ENCODE measurements around the gene MFN2. TPM values are rescaled to one million over a fixed set of nuclear protein-coding genes. Genes with fewer than 3 reads are reported as not detected.
A peak's percentile ranks its signal among the peaks of the same experiment; 100 is the strongest.

Gene MFN2
- total and polyA plus RNA-seq, 2 experiments from 2014 or later: 48.0 to 57.9 TPM

- no peaks in the 10 kb centered on the region for H3K4me1 ChIP-seq (ENCODE audit: insufficient read depth)
- H3F3A ChIP-seq (ENCODE audit: insufficient read depth): no peaks in the 10 kb centered on the region
- DNase-seq: peak; percentile 47
- no peak overlapping the region for H3K9ac ChIP-seq
- no peak overlapping the region for H2AFZ ChIP-seq
- H3K79me2 ChIP-seq (ENCODE audit: insufficient read depth): no peaks in the 10 kb centered on the region
- no peak overlapping the region for H3K27ac ChIP-seq
- no peaks in the 10 kb centered on the region for H3K36me3 ChIP-seq (ENCODE audit: low read depth)
- no peaks in the 10 kb centered on the region for H3K9me2 ChIP-seq (ENCODE audit: insufficient read depth)
- 0 out of 2 replicates have a peak, but pooled peaks cover 11% of the 10 kb centered on the region for H3K27me3 ChIP-seq (replicated peaks; ENCODE audit: insufficient read depth)
- in situ Hi-C loops (cut with MboI): no loop called here
- TF ChIP-seq EZH2phosphoT487 (IDR thresholded peaks at IDR 0.05; ENCODE audit: insufficient read depth, low read depth): no peak
- no peak for TF ChIP-seq EZH2 (IDR thresholded peaks at IDR 0.05; ENCODE audit: insufficient read depth, poor library complexity, severe bottlenecking)
- no peaks in the 10 kb centered on the region for H4K20me1 ChIP-seq (ENCODE audit: insufficient read depth)
- H3K4me2 ChIP-seq (ENCODE audit: unreplicated experiment): no peak overlapping the region
- H3K9me3 ChIP-seq (ENCODE audit: low read depth): no peaks in the 10 kb centered on the region
- H3K4me3 ChIP-seq: no peak overlapping the region
Observed at GRCh38 chr1:12057382-12057781, 77.1 kb downstream of the MFN2 start.

GRCh38 chr1:12057940-12058687, 77.9 kb downstream of the MFN2 start:
- in situ Hi-C loops (cut with MboI): no loop called here
- Histone ChIP-seq H3K4me1 (ENCODE audit: insufficient read depth) (peaks cover 2% of the 10 kb centered on the region; the same call in 1 of the 2 replicates), H3K4me3 (no peak overlapping the region), H3K9ac (no peak overlapping the region), H3K27ac (no peak overlapping the region), H3K9me2 (ENCODE audit: insufficient read depth) (no peaks in the 10 kb centered on the region), H3F3A (ENCODE audit: insufficient read depth) (no peaks in the 10 kb centered on the region), H3K27me3 (replicated peaks; ENCODE audit: insufficient read depth) (peaks cover 15% of the 10 kb centered on the region), H2AFZ (no peak overlapping the region), H4K20me1 (ENCODE audit: insufficient read depth) (no peaks in the 10 kb centered on the region), H3K9me3 (ENCODE audit: low read depth) (no peaks in the 10 kb centered on the region), H3K4me2 (ENCODE audit: unreplicated experiment) (no peak overlapping the region), H3K36me3 (ENCODE audit: low read depth) (no peaks in the 10 kb centered on the region), H3K79me2 (ENCODE audit: insufficient read depth) (no peaks in the 10 kb centered on the region)
- 83 to 89% methylated on average over 4 of the region's 4 CpGs for WGBS, 2 experiments (ENCODE audit: low coverage in 1 of 2, low lambda C conversion rate in 2 of 2, missing lambda C conversion rate in 2 of 2)
- no peak for DNase-seq
- TF ChIP-seq EZH2 (IDR thresholded peaks at IDR 0.05; ENCODE audit: insufficient read depth, poor library complexity, severe bottlenecking) (no peak), EZH2phosphoT487 (IDR thresholded peaks at IDR 0.05; ENCODE audit: insufficient read depth, low read depth) (no peak)

- TF ChIP-seq EZH2 (IDR thresholded peaks at IDR 0.05; ENCODE audit: insufficient read depth, poor library complexity, severe bottlenecking) (no peak), EZH2phosphoT487 (IDR thresholded peaks at IDR 0.05; ENCODE audit: insufficient read depth, low read depth) (no peak)
- H3K27me3 ChIP-seq (replicated peaks; ENCODE audit: insufficient read depth): peaks cover 26% of the 10 kb centered on the region
- H2AFZ ChIP-seq: no peak overlapping the region
- WGBS, 2 experiments (ENCODE audit: low coverage in 1 of 2, low lambda C conversion rate in 2 of 2, missing lambda C conversion rate in 2 of 2): 37 to 42% methylated on average over 3 of the region's 3 CpGs
- H3K36me3 ChIP-seq (ENCODE audit: low read depth): no peaks in the 10 kb centered on the region
- no peaks in the 10 kb centered on the region for H3K9me2 ChIP-seq (ENCODE audit: insufficient read depth)
- H3K79me2 ChIP-seq (ENCODE audit: insufficient read depth): no peaks in the 10 kb centered on the region
- no peak for DNase-seq
- in situ Hi-C loops (cut with MboI): no loop called here
- no peak overlapping the region for H3K27ac ChIP-seq
- H3K4me2 ChIP-seq (ENCODE audit: unreplicated experiment): no peak overlapping the region
- H3K9ac ChIP-seq: no peak overlapping the region
- no peak overlapping the region for H3K4me3 ChIP-seq
- H3K9me3 ChIP-seq (ENCODE audit: low read depth): no peaks in the 10 kb centered on the region
- H3F3A ChIP-seq (ENCODE audit: insufficient read depth): no peaks in the 10 kb centered on the region
- no peaks in the 10 kb centered on the region for H4K20me1 ChIP-seq (ENCODE audit: insufficient read depth)
- H3K4me1 ChIP-seq (ENCODE audit: insufficient read depth): peaks cover 10% of the 10 kb centered on the region; the same call in 1 of the 2 replicates
Observed at GRCh38 chr1:12059226-12059625, 79.0 kb downstream of the MFN2 start.

GRCh38 chr1:12059722-12060464, 79.6 kb downstream of the MFN2 start:
- no peak for TF ChIP-seq EZH2phosphoT487 (IDR thresholded peaks at IDR 0.05; ENCODE audit: insufficient read depth, low read depth)
- no peak for TF ChIP-seq EZH2 (IDR thresholded peaks at IDR 0.05; ENCODE audit: insufficient read depth, poor library complexity, severe bottlenecking)
- H4K20me1 ChIP-seq (ENCODE audit: insufficient read depth): no peaks in the 10 kb centered on the region
- no peak overlapping the region for H2AFZ ChIP-seq
- H3K4me2 ChIP-seq (ENCODE audit: unreplicated experiment): no peak overlapping the region
- no peaks in the 10 kb centered on the region for H3K9me3 ChIP-seq (ENCODE audit: low read depth)
- H3K4me3 ChIP-seq: no peak overlapping the region
- no peak overlapping the region for H3K27ac ChIP-seq
- no peaks in the 10 kb centered on the region for H3F3A ChIP-seq (ENCODE audit: insufficient read depth)
- no peak for DNase-seq
- no peaks in the 10 kb centered on the region for H3K79me2 ChIP-seq (ENCODE audit: insufficient read depth)
- 64% methylated on average over 7 of the region's 7 CpGs for WGBS, 2 experiments (ENCODE audit: low coverage in 1 of 2, low lambda C conversion rate in 2 of 2, missing lambda C conversion rate in 2 of 2)
- H3K9me2 ChIP-seq (ENCODE audit: insufficient read depth): no peaks in the 10 kb centered on the region
- in situ Hi-C loops (cut with MboI): no loop called here
- no peaks in the 10 kb centered on the region for H3K36me3 ChIP-seq (ENCODE audit: low read depth)
- H3K4me1 ChIP-seq (ENCODE audit: insufficient read depth): peaks cover 10% of the 10 kb centered on the region; the same call in 1 of the 2 replicates
- peaks cover 31% of the 10 kb centered on the region for H3K27me3 ChIP-seq (replicated peaks; ENCODE audit: insufficient read depth)
- no peak overlapping the region for H3K9ac ChIP-seq

Measured in GM23248 (cell line).